Measurements from ENCODE around the gene COL28A1.

COL28A1 gene

GRCh38 chr7:7550663-7551062, 15.0 kb upstream of the COL28A1 start:
- Histone ChIP-seq H4K20me1 (ENCODE audit: insufficient read depth, low read length) (no peaks in the 10 kb centered on the region), H3K27me3 (ENCODE audit: low read depth, low read length) (no peaks in the 10 kb centered on the region), H3K27ac (ENCODE audit: low read length) (no peak overlapping the region), H3K79me2 (ENCODE audit: low read length) (no peaks in the 10 kb centered on the region), H2AFZ (ENCODE audit: low read depth, low read length) (no peak overlapping the region), H3K4me1 (ENCODE audit: low read length) (no peaks in the 10 kb centered on the region), H3K9ac (ENCODE audit: low read length) (no peak overlapping the region), H3K4me2 (ENCODE audit: low read length) (no peak overlapping the region), H3K4me3 (ENCODE audit: low read length) (no peak overlapping the region), H3K36me3 (replicated peaks; ENCODE audit: low read depth, low read length) (no peaks in the 10 kb centered on the region), H3K9me3 (ENCODE audit: insufficient read depth, low read length) (no peaks in the 10 kb centered on the region)
- TF ChIP-seq EZH2phosphoT487 (IDR thresholded peaks at IDR 0.05; ENCODE audit: low read depth): no peak
- no peak for TF ChIP-seq CTCF (IDR thresholded peaks at IDR 0.05; ENCODE audit: low read depth, low read length)

GRCh38 chr7:7548407-7548806, 12.7 kb upstream of the COL28A1 start:
- Histone ChIP-seq H3K4me1 (ENCODE audit: low read length) (no peaks in the 10 kb centered on the region), H2AFZ (ENCODE audit: low read depth, low read length) (no peak overlapping the region), H3K27ac (ENCODE audit: low read length) (no peak overlapping the region), H4K20me1 (ENCODE audit: insufficient read depth, low read length) (no peaks in the 10 kb centered on the region), H3K79me2 (ENCODE audit: low read length) (no peaks in the 10 kb centered on the region), H3K27me3 (ENCODE audit: low read depth, low read length) (no peaks in the 10 kb centered on the region), H3K4me2 (ENCODE audit: low read length) (no peak overlapping the region), H3K36me3 (replicated peaks; ENCODE audit: low read depth, low read length) (no peaks in the 10 kb centered on the region), H3K9ac (ENCODE audit: low read length) (no peak overlapping the region), H3K4me3 (ENCODE audit: low read length) (no peak overlapping the region), H3K9me3 (ENCODE audit: insufficient read depth, low read length) (no peaks in the 10 kb centered on the region)
- TF ChIP-seq EZH2phosphoT487 (IDR thresholded peaks at IDR 0.05; ENCODE audit: low read depth): no peak
- no peak for TF ChIP-seq CTCF (IDR thresholded peaks at IDR 0.05; ENCODE audit: low read depth, low read length)

GRCh38 chr7:7542251-7542835, 6.7 kb upstream of the COL28A1 start:
- no peak overlapping the region for H3K4me2 ChIP-seq (ENCODE audit: low read length)
- H2AFZ ChIP-seq (ENCODE audit: low read depth, low read length): no peak overlapping the region
- H3K9me3 ChIP-seq (ENCODE audit: insufficient read depth, low read length): no peaks in the 10 kb centered on the region
- H3K27me3 ChIP-seq (ENCODE audit: low read depth, low read length): no peaks in the 10 kb centered on the region
- H3K4me3 ChIP-seq (ENCODE audit: low read length): no peak overlapping the region
- TF ChIP-seq EZH2phosphoT487 (IDR thresholded peaks at IDR 0.05; ENCODE audit: low read depth) (no peak), CTCF (IDR thresholded peaks at IDR 0.05; ENCODE audit: low read depth, low read length) (no peak)
- no peak overlapping the region for H3K9ac ChIP-seq (ENCODE audit: low read length)
- no peaks in the 10 kb centered on the region for H4K20me1 ChIP-seq (ENCODE audit: insufficient read depth, low read length)
- H3K4me1 ChIP-seq (ENCODE audit: low read length): no peaks in the 10 kb centered on the region
- no peaks in the 10 kb centered on the region for H3K36me3 ChIP-seq (replicated peaks; ENCODE audit: low read depth, low read length)
- no peaks in the 10 kb centered on the region for H3K79me2 ChIP-seq (ENCODE audit: low read length)
- H3K27ac ChIP-seq (ENCODE audit: low read length): no peak overlapping the region

- H3K36me3 ChIP-seq (replicated peaks; ENCODE audit: low read depth, low read length): no peaks in the 10 kb centered on the region
- no peaks in the 10 kb centered on the region for H3K79me2 ChIP-seq (ENCODE audit: low read length)
- H3K4me2 ChIP-seq (ENCODE audit: low read length): no peak overlapping the region
- no peak overlapping the region for H3K27ac ChIP-seq (ENCODE audit: low read length)
- TF ChIP-seq CTCF (IDR thresholded peaks at IDR 0.05; ENCODE audit: low read depth, low read length): no peak
- H3K9ac ChIP-seq (ENCODE audit: low read length): no peak overlapping the region
- H3K4me1 ChIP-seq (ENCODE audit: low read length): no peaks in the 10 kb centered on the region
- no peaks in the 10 kb centered on the region for H3K9me3 ChIP-seq (ENCODE audit: insufficient read depth, low read length)
- H2AFZ ChIP-seq (ENCODE audit: low read depth, low read length): no peak overlapping the region
- no peaks in the 10 kb centered on the region for H4K20me1 ChIP-seq (ENCODE audit: insufficient read depth, low read length)
- H3K27me3 ChIP-seq (ENCODE audit: low read depth, low read length): no peaks in the 10 kb centered on the region
- no peak overlapping the region for H3K4me3 ChIP-seq (ENCODE audit: low read length)
These were observed 4.0 kb upstream of the COL28A1 start for GRCh38 chr7:7539711-7540110.
